ENCODE results near the gene HDAC10. TPM values are rescaled to one million over a fixed set of nuclear protein-coding genes. Genes with fewer than 3 reads are reported as not detected.

The HDAC10 gene
- total and polyA plus RNA-seq, 3 donors from 2014 or later: 13.5 to 33.1 (median 32.1) TPM

DNA sequence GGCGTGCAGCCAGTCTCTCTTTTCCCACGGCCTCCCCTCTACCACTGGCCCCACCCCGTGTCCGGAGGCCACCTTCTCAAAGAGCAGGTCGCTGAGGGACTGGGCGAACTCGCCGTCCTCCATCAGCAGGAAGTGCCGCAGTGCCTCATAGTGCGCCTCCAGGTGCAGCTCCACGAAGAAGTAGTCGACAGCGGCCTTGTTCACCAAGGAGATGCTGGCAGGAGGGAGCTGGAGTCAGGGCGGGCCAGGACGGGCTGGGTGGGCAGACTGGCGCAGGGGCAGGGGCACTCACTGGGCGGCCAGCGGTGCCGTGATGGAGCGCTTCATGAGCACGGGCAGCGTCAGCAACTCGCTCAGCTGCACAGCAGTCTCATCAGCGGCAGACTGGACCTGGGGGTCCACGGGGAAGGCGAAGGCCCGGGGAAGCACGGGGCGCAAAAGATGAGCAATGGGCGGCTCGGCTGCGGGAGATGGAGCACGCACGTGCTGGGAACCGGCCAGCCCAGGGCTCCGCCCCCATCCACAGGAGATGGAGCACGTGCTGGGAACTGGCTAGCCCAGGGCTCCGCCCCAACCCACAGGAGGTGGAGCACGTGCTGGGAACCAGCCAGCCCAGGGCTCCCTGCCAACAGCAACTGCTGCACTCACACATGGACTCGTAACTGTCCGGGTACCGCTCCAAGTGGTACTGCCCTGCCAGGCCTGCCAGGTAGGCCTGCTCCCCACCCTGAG lies 31.9 kb downstream of the HDAC10 start:
- WGBS, 2 donors: 73 to 85% methylated on average over 35 to 42 of the region's 42 CpGs
- H3K27ac ChIP-seq: no peak overlapping the region
- DNase-seq: peak; percentile 85

DNA sequence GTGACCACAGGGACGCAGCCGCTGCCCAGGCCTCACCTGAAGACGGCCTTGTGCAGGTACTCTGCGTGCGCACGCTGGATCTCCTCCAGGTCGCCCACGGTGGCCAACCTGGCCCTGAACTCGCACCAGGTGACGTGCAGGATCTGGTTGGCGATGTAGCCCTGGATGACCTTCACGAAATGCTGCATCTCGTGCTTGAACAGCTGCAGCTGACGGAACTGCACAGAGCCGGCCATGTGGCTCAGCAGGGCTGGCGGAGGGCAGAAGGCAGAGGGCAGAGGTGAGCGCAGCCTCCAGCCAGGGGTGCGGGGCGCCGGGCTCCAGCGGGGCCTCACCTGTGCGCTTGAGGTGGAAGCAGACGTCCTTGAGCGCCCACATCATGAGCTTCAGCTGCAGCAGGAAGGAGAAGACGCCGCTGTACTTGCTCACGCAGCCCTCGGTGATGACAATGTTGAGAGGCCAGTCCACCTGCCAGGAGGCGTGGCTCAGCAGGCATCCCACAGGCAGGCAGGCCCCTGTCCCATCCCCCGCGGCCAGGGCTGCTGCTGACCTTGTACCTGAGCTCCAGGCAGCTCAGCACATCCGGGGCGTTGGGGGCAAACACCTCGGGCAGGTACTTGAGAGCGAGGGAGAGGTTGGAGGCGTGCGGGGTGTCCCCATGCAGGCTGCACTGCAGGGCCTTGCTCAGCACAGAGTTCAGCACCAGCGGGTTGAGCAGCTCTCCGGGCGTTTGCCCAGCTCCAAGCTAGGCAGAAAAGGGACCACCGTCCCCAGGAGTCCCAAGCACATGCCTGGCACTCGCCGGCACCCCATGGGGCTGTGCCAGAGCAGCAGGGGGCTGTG lies 32.7 kb downstream of the HDAC10 start:
- no peaks in the 10 kb centered on the region for H3K36me3 ChIP-seq (ENCODE audit: low read depth, missing control alignments)
- H3K4me3 ChIP-seq: no peak overlapping the region
- no peak overlapping the region for H3K27ac ChIP-seq
- DNase-seq: no peak
- intact Hi-C loops (cut with DNase I; ENCODE audit: low total_unique reads): no loop called here
- TF ChIP-seq, protein P1, sequence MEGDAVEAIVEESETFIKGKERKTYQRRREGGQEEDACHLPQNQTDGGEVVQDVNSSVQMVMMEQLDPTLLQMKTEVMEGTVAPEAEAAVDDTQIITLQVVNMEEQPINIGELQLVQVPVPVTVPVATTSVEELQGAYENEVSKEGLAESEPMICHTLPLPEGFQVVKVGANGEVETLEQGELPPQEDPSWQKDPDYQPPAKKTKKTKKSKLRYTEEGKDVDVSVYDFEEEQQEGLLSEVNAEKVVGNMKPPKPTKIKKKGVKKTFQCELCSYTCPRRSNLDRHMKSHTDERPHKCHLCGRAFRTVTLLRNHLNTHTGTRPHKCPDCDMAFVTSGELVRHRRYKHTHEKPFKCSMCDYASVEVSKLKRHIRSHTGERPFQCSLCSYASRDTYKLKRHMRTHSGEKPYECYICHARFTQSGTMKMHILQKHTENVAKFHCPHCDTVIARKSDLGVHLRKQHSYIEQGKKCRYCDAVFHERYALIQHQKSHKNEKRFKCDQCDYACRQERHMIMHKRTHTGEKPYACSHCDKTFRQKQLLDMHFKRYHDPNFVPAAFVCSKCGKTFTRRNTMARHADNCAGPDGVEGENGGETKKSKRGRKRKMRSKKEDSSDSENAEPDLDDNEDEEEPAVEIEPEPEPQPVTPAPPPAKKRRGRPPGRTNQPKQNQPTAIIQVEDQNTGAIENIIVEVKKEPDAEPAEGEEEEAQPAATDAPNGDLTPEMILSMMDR (IDR thresholded peaks at IDR 0.05): no peak
- H3K4me1 ChIP-seq: peaks cover 5% of the 10 kb centered on the region
- H3K27me3 ChIP-seq: no peaks in the 10 kb centered on the region
- 83 to 88% methylated on average over 13 to 42 of the region's 43 CpGs for WGBS, 2 donors
- H3K9me3 ChIP-seq: no peaks in the 10 kb centered on the region

More for the DNA sequence above, 31.9 kb downstream of the HDAC10 start:
- TF ChIP-seq POLR2A (IDR thresholded peaks at IDR 0.05): no peak
- TF ChIP-seq, protein P1 (IDR thresholded peaks at IDR 0.05): no peak
- no peaks in the 10 kb centered on the region for H3K9me3 ChIP-seq
- no peak overlapping the region for H3K4me3 ChIP-seq
- intact Hi-C loops (cut with DNase I; ENCODE audit: low total_unique reads): no loop called here
- H3K36me3 ChIP-seq (ENCODE audit: low read depth, missing control alignments): no peaks in the 10 kb centered on the region
- peaks cover 5% of the 10 kb centered on the region for H3K4me1 ChIP-seq
- no peaks in the 10 kb centered on the region for H3K27me3 ChIP-seq

DNA sequence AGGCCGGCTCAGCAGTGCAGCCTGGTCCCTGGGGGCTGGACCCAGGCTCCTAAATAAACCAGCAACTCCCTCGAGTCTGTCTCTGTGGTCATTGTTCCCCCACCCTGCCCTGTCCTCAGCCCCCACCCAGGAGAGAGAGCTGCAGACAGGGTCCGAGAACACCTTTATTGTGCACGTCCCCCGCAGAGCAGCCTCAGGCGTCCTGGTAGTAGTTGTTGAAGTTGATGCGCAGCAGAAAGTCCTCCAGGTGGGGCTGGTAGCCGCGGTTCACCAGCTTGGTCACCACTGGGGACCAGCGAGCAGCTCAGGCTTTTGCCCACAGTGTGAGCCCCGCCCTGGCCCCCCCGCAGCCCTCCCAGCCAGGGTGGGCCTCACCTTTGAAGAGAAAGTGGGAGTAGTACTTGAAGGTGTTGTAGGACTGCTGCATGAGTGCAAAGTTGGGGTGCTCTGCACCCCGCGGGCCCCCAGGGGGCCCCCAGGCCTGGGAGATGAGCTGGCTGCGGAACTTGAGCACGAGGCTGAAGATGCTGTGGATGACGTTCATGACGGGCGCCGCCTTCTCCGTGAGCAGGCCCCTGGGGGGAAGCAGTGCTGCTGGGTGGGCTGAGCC lies 33.4 kb downstream of the HDAC10 start:
- no peaks in the 10 kb centered on the region for H3K36me3 ChIP-seq (ENCODE audit: low read depth, missing control alignments)

DNA sequence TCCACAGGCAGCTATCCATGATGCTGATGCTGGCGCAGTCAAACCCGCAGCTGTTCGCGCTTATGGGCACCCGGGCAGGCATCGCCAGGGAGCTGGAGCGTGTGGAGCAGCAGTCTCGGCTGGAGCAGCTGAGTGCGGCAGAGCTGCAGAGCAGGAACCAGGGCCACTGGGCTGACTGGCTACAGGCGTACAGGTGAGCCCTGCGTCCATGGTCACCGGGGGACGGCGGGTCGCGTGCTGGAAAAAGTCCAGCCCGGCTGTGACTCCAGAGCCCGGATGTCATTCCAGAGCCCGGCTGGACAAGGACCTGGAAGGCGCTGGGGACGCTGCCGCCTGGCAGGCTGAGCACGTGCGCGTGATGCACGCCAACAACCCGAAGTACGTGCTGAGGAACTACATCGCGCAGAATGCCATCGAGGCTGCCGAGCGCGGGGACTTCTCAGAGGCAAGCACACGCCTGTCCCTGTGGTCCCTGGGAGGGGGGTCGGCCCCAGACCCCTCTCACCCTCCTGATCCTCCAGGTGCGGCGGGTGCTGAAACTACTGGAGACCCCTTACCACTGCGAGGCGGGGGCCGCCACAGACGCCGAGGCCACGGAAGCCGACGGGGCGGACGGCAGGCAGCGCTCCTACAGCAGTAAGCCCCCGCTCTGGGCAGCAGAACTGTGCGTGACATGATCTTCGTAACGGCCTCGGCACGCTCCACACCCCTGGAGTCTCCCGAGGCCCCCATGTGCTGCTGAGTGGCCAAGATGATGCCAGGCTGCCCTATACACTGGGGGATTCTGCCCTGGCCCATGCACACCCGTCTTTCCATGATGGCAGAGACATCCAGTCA lies 34.2 kb downstream of the HDAC10 start:
- Histone ChIP-seq H3K4me3 (no peak overlapping the region), H3K4me1 (peaks cover 5% of the 10 kb centered on the region), H3K27ac (no peak overlapping the region), H3K36me3 (ENCODE audit: low read depth, missing control alignments) (no peaks in the 10 kb centered on the region), H3K9me3 (no peaks in the 10 kb centered on the region), H3K27me3 (no peaks in the 10 kb centered on the region)
- intact Hi-C loops (cut with DNase I; ENCODE audit: low total_unique reads): no loop called here
- DNase-seq: no peak
- TF ChIP-seq POLR2A (IDR thresholded peaks at IDR 0.05): no peak
- TF ChIP-seq, protein P1 (IDR thresholded peaks at IDR 0.05): no peak
- 93 to 96% methylated on average over 23 to 57 of the region's 57 CpGs for WGBS, 2 donors

More for the DNA sequence above, 33.4 kb downstream of the HDAC10 start:
- WGBS, 2 donors: 83 to 85% methylated on average over 14 to 21 of the region's 21 CpGs
- Histone ChIP-seq H3K4me3 (no peak overlapping the region), H3K9me3 (no peaks in the 10 kb centered on the region), H3K4me1 (peaks cover 5% of the 10 kb centered on the region), H3K27me3 (no peaks in the 10 kb centered on the region), H3K27ac (no peak overlapping the region)
- intact Hi-C loops (cut with DNase I; ENCODE audit: low total_unique reads): no loop called here
- TF ChIP-seq POLR2A (IDR thresholded peaks at IDR 0.05): no peak
- TF ChIP-seq, protein P1 (IDR thresholded peaks at IDR 0.05): no peak
- DNase-seq: no peak
